OCI-LY1 (cell line): ENCODE measurements around the gene MARCHF7.

Experiments
- H2AFZ ChIP-seq: fragments of 200-600 bp; sonication (generic), shearing (Covaris generic); 2 replicates; pipeline ENCODE4 v1.6.0; 2014; ENCODE audit warnings: antibody characterized with exemption, mild to moderate bottlenecking, low read length
- H3F3A ChIP-seq: fragments of 200-600 bp; sonication (generic), shearing (Covaris generic); 2 replicates; pipeline ENCODE4 v1.6.0; 2014; ENCODE audit warnings: mild to moderate bottlenecking, antibody characterized with exemption, low read length, moderate library complexity; ENCODE audit not compliant: insufficient read depth
- H3K27ac ChIP-seq: fragments of 200-600 bp; sonication (generic); 2 replicates; pipeline ENCODE4 v1.5.1; 2014; ENCODE audit warnings: low read length, mixed run types, mild to moderate bottlenecking, low read depth; ENCODE audit not compliant: poor library complexity, severe bottlenecking
- H3K27me3 ChIP-seq: fragments of 200-600 bp; sonication (generic); 2 replicates; pipeline ENCODE4 v1.6.0; 2014; ENCODE audit warnings: antibody characterized with exemption, mild to moderate bottlenecking, low read length, moderate library complexity; ENCODE audit not compliant: insufficient read depth
- H3K36me3 ChIP-seq: fragments of 200-600 bp; sonication (generic); 2 replicates; pipeline ENCODE4 v1.6.1; 2014; ENCODE audit warnings: mild to moderate bottlenecking, antibody characterized with exemption, low read length, moderate library complexity, mixed read lengths; ENCODE audit not compliant: insufficient read depth
- H3K4me1 ChIP-seq: fragments of 200-600 bp; sonication (generic); 2 replicates; pipeline ENCODE4 v1.5.1; 2014; ENCODE audit warnings: mild to moderate bottlenecking, low read length, moderate library complexity; ENCODE audit not compliant: insufficient read depth, severe bottlenecking
- H3K4me2 ChIP-seq: fragments of 200-600 bp; sonication (generic), shearing (Covaris generic); 2 replicates; pipeline ENCODE4 v1.6.1; 2014; ENCODE audit warnings: low read length
- H3K4me3 ChIP-seq: fragments of 200-600 bp; sonication (generic); 2 replicates; pipeline ENCODE4 v1.5.1; 2014; ENCODE audit warnings: low read length, low read depth, mild to moderate bottlenecking, mixed read lengths; ENCODE audit not compliant: poor library complexity, severe bottlenecking
- H3K79me2 ChIP-seq: fragments of 200-600 bp; shearing (Covaris generic); 2 replicates; pipeline ENCODE4 v1.6.1; 2016; ENCODE audit warnings: mixed run types, low read length, mixed read lengths; ENCODE audit not compliant: insufficient read depth
- H3K9ac ChIP-seq: fragments of 200-600 bp; sonication (generic), shearing (Covaris generic); 2 replicates; pipeline ENCODE4 v1.6.1; 2014; ENCODE audit warnings: mild to moderate bottlenecking, low read length, mixed read lengths
- H3K9me2 ChIP-seq: fragments of 200-600 bp; sonication (generic), shearing (Covaris generic); 2 replicates; pipeline ENCODE4 v1.6.1; 2014; ENCODE audit warnings: low read depth, mild to moderate bottlenecking, low read length, mixed read lengths
- H3K9me3 ChIP-seq: fragments of 200-600 bp; shearing (Covaris generic); 2 replicates; pipeline ENCODE4 v1.6.1; 2014; ENCODE audit warnings: low read length, mixed read lengths
- H4K20me1 ChIP-seq: fragments of 200-600 bp; sonication (generic), shearing (Covaris generic); 2 replicates; pipeline ENCODE4 v1.6.0; 2016; ENCODE audit warnings: mild to moderate bottlenecking, low read length; ENCODE audit not compliant: insufficient read depth
- CTCF ChIP-seq: fragments of 200-600 bp; sonication (generic), shearing (Covaris generic); IDR thresholded peaks from 2 replicates; pipeline ENCODE4 v1.5.1; 2017; ENCODE audit warnings: mild to moderate bottlenecking, antibody characterized with exemption, low read length, moderate library complexity, mixed read lengths
- EZH2 ChIP-seq: fragments of 200-600 bp; sonication (generic), shearing (Covaris generic); IDR thresholded peaks from 2 replicates; pipeline ENCODE4 v1.8.0; 2017; ENCODE audit warnings: borderline replicate concordance, mixed run types, mild to moderate bottlenecking, antibody characterized with exemption, low read length, moderate library complexity, mixed read lengths

The MARCHF7 gene

GRCh38 chr2:159706385-159706980 lies 5.8 kb upstream of the MARCHF7 start:
- no peaks in the 10 kb centered on the region for H3K36me3 ChIP-seq
- H2AFZ ChIP-seq: no peak overlapping the region
- H3K9ac ChIP-seq: no peak overlapping the region
- TF ChIP-seq CTCF: no peak
- no peak for TF ChIP-seq EZH2
- H3K4me2 ChIP-seq: no peak overlapping the region
- no peak overlapping the region for H3K27ac ChIP-seq
- H3K79me2 ChIP-seq: no peaks in the 10 kb centered on the region
- H3K27me3 ChIP-seq: no peaks in the 10 kb centered on the region
- H4K20me1 ChIP-seq: no peaks in the 10 kb centered on the region
- H3K4me1 ChIP-seq: peaks cover 8% of the 10 kb centered on the region
- no peaks in the 10 kb centered on the region for H3F3A ChIP-seq
- H3K9me3 ChIP-seq: no peaks in the 10 kb centered on the region
- no peaks in the 10 kb centered on the region for H3K9me2 ChIP-seq
- H3K4me3 ChIP-seq: no peak overlapping the region

GRCh38 chr2:159708066-159708760 lies 4.1 kb upstream of the MARCHF7 start:
- H3K4me2 ChIP-seq: no peak overlapping the region
- H3K9me2 ChIP-seq: no peaks in the 10 kb centered on the region
- no peaks in the 10 kb centered on the region for H4K20me1 ChIP-seq
- H3K79me2 ChIP-seq: peaks cover 8% of the 10 kb centered on the region
- H3K9me3 ChIP-seq: no peaks in the 10 kb centered on the region
- H3K27ac ChIP-seq: no peak overlapping the region
- H3K9ac ChIP-seq: no peak overlapping the region
- no peak for TF ChIP-seq EZH2
- TF ChIP-seq CTCF: no peak
- no peaks in the 10 kb centered on the region for H3F3A ChIP-seq
- H2AFZ ChIP-seq: no peak overlapping the region
- H3K4me3 ChIP-seq: no peak overlapping the region
- H3K27me3 ChIP-seq: no peaks in the 10 kb centered on the region
- peaks cover 11% of the 10 kb centered on the region for H3K4me1 ChIP-seq
- no peaks in the 10 kb centered on the region for H3K36me3 ChIP-seq

GRCh38 chr2:159710601-159711180 lies 1.6 kb upstream of the MARCHF7 start:
- Histone ChIP-seq H4K20me1 (no peaks in the 10 kb centered on the region), H3K36me3 (peaks cover 19% of the 10 kb centered on the region), H3K27me3 (no peaks in the 10 kb centered on the region), H3K9ac (no peak overlapping the region), H3K4me2 (no peak overlapping the region; the same call in 1 of the 2 replicates), H2AFZ (no peak overlapping the region), H3K4me3 (no peak overlapping the region), H3K9me2 (no peaks in the 10 kb centered on the region), H3K9me3 (no peaks in the 10 kb centered on the region), H3F3A (no peaks in the 10 kb centered on the region), H3K79me2 (peaks cover 33% of the 10 kb centered on the region), H3K4me1 (peaks cover 35% of the 10 kb centered on the region), H3K27ac (no peak overlapping the region)
- TF ChIP-seq EZH2 (no peak), CTCF (no peak)
